LHCN-M2 (cell line): ENCODE results near the gene CEP170B. TPM values are rescaled to one million over a fixed set of nuclear protein-coding genes. Genes with fewer than 3 reads are reported as not detected.
"Not testable (repeated sequence)": the region's sequence is repeated elsewhere in the genome, so short reads cannot be mapped to it uniquely, and the experiment has no call there.

Experiments used
- DNase-seq: peaks from one replicate; pipeline ENCODE4 v3.0.0-alpha.2; 2012; ENCODE audit warnings: low read depth
- total RNA-seq: library from RNA; depleted of rRNA; stranded (reverse); fragments of >200 nt; gene quantifications from 2 replicates; pipeline ENCODE4 v1.2.3, GENCODE V29; 2014; rRNA removed

Gene CEP170B
- total RNA-seq, 1 experiment from 2014 or later = 30.3 TPM

DNA sequence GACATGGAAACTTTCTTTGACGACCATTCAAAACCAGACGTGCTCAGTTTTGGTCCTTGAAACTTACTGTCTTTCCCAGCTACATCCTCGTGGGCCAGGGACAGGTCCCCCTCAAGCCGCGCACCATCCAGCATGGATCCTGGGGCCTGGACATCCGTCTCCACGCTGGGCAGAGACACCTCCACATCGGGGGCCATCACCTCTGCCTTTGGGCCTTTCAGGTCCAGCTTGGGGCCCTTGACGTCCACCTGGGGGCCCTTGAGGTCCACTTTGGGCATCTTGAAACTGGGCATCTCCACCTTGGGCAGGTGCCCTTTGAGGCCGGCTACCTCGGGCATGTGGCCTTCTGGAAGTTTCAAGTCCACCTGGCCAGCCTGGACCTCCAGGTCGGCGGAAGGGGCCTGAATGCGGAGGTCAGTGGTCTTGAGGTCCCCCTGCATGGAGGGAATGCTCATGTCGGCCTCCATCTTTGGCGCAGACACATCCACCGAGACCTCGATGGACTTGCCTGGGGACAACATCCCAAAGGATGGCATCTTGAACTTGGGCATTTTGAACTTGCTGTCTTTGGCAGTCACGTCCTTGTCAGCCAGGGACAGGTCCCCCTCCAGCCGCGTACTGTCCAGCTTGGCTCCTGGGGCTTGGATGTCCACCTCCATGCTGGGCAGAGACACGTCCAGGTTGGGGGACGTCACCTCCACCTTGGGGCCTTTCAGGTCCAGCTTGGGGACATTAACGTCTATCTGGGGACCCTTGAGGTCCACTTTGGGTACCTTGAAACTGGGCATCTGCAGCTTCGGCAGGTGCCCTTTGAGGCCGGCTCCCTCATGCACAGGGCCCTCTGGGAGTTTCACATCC lies 76.7 kb downstream of the CEP170B start:
- DNase-seq = no peak

DNA sequence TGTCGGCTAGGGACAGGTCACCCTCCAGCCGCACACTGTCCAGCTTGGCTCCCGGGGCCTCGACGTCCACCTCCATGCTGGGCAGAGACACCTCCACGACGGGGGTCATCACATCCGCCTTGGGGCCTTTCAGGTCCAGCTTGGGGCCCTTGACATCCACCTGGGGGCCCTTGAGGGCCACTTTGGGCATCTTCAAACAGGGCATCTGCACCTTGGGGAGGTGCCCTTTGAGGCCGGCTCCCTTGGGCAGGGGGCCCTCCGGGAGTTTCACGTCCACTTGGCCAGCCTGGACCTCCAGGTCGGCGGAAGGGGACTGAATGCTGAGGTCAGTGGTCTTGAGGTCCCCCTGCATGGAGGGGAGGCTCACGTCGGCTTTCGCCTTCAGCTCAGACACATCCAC lies 77.5 kb downstream of the CEP170B start:
- DNase-seq = no peak

DNA sequence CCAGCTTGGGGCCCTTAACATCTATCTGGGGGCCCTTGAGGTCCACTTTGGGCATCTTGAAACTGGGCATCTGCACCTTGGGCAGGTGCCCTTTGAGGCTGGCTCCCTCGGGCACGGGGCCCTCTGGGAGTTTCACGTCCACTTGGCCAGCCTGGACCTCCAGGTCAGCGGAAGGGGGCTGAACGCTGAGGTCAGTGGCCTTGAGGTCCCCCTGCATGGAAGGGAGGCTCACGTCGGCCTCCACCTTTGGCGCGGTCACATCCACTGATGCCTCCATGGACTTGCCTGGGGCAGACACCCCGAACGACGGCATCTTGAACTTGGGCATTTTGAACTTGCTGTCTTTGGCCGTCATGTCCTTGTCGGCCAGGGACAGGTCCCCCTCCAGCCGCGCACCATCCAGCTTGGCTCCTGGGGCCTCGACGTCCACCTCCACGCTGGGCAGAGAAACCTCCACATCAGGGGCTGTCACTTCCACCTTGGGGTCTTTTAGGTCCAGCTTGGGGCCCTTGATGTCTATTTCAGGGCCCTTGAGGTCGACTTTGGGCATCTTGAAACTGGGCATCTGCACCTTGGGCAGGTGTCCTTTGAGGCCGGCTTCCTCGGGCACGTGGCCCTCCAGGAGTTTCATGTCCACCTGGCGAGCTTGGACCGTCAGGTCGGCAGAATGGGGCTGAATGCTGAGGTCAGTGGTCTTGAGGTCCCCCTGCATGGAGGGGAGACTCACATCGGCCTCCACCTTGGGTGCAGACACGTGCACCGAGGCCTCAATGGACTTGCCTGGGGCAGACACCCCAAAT lies 78.3 kb downstream of the CEP170B start:
- DNase-seq = not testable (repeated sequence)

DNA sequence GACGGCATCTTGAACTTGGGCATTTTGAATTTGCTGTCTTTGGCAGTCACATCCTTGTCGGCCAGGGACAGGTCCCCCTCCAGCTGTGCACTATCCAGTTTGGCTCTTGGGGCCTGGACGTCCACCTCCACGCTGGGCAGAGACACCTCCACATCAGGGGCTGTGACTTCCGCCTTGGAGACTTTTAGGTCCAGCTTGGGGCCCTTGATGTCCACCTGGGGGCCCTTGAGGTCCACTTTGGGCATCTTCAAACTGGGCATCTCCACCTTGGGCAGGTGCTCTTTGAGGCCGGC lies 78.9 kb downstream of the CEP170B start:
- not testable (repeated sequence) for DNase-seq

DNA sequence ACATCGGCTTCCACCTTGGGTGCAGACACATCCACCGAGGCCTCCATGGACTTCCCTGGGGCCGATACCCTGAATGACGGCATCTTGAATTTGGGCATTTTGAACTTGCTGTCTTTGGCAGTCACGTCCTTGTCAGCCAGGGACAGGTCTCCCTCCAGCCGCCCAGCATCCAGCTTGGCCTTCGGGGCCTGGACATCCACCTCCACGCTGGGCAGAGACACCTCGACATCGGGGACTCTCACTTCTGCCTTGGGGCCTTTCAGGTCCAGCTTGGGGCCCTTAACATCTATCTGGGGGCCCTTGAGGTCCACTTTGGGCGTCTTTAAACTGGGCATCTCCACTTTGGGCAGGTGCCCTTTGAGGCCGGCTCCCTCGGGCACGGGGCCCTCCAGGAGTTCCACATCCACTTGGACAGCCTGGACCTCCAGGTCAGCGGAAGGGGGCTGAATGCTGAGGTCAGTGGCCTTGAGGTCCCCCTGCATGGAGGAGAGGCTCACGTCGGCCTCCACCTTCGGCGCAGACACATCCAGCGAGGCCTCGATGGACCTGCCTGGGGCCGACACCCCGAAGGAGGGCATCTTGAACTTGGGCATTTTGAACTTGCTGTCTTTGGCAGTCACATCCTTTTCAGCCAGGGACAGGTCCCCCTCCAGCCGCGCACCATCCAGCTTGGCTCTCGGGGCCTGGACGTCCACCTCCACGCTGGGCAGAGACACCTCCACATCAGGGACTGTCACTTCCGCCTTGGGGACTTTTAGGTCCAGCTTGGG lies 79.6 kb downstream of the CEP170B start:
- DNase-seq = not testable (repeated sequence)

DNA sequence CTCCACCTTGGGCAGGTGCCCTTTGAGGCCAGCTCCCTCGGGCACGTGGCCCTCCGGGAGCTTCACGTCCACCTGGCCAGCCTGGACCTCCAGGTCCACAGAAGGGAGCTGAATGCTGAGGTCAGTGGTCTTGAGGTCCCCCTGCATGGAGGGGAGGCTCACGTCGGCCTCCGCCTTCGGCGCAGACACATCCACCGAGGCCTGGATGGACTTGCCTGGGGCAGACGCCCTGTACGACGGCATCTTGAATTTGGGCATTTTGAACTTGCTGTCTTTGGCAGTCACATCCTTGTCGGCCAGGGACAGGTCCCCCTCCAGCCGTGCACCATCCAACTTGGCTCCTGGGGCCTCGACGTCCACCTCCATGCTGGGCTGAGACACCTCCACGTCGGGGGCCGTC lies 80.2 kb downstream of the CEP170B start:
- not testable (repeated sequence) for DNase-seq

Other genes starting within 250 kb of the CEP170B start
- gene INF2, start 175.7 kb upstream of the CEP170B start, total RNA-seq = 78.1 and 87.8 TPM in 2 replicates
- 2.5 and 2.8 TPM in 2 replicates for gene ADSS1, start 141.0 kb upstream of the CEP170B start, total RNA-seq
- 317 and 467 TPM in 2 replicates for gene SIVA1, start 112.1 kb upstream of the CEP170B start, total RNA-seq
- 205 and 222 TPM in 2 replicates for gene AKT1, start 69.5 kb upstream of the CEP170B start, total RNA-seq
- gene ZBTB42, start 64.2 kb upstream of the CEP170B start, total RNA-seq = 2.8 and 3.0 TPM in 2 replicates
- not detected in 2 replicates for gene PLD4, start 59.6 kb downstream of the CEP170B start, total RNA-seq
- gene AHNAK2, start 113.1 kb downstream of the CEP170B start, total RNA-seq = 65.9 and 88.2 TPM in 2 replicates
- gene CLBA1, start 120.5 kb downstream of the CEP170B start, total RNA-seq = 9.4 and 10.8 TPM in 2 replicates
- gene CDCA4, start 155.8 kb downstream of the CEP170B start, total RNA-seq = 63.1 and 63.6 TPM in 2 replicates
- gene GPR132, start 200.2 kb downstream of the CEP170B start, total RNA-seq = not detected in 2 replicates